DOHH2 (cell line): Measurements from ENCODE around the gene IST1.

Experiments used
- H3F3A ChIP-seq: fragments of 200-600 bp; sonication (generic), shearing (Covaris generic); 2 replicates; pipeline ENCODE4 v1.6.0; 2016; ENCODE audit warnings: antibody characterized with exemption, mild to moderate bottlenecking; ENCODE audit not compliant: control insufficient read depth, insufficient read depth
- H3K27ac ChIP-seq: fragments of 200-600 bp; sonication (generic); 2 replicates; pipeline ENCODE4 v1.5.1; 2014; ENCODE audit warnings: low read depth, mild to moderate bottlenecking, low read length, moderate library complexity
- H3K27me3 ChIP-seq: fragments of 200-600 bp; sonication (generic); 2 replicates; pipeline ENCODE4 v1.6.1; 2014; ENCODE audit warnings: mild to moderate bottlenecking, low read length, mixed read lengths; ENCODE audit not compliant: control insufficient read depth
- H3K36me3 ChIP-seq: fragments of 200-600 bp; sonication (generic); 2 replicates; pipeline ENCODE4 v1.6.1; 2014; ENCODE audit warnings: mild to moderate bottlenecking, low read length, moderate library complexity, mixed read lengths; ENCODE audit not compliant: control insufficient read depth
- H3K4me1 ChIP-seq: fragments of 200-600 bp; sonication (generic); 2 replicates; pipeline ENCODE4 v1.6.1; 2014; ENCODE audit warnings: mild to moderate bottlenecking, low read length, mixed read lengths; ENCODE audit not compliant: control insufficient read depth
- H3K4me2 ChIP-seq: fragments of 200-600 bp; sonication (generic); 2 replicates; pipeline ENCODE4 v1.6.0; 2014; ENCODE audit warnings: mild to moderate bottlenecking, low read length, moderate library complexity
- H3K4me3 ChIP-seq: fragments of 200-600 bp; sonication (generic); 2 replicates; pipeline ENCODE4 v1.5.1; 2014; ENCODE audit warnings: mild to moderate bottlenecking, low read length, mixed read lengths
- H3K79me2 ChIP-seq: fragments of 200-600 bp; sonication (generic); 2 replicates; pipeline ENCODE4 v1.6.1; 2014; ENCODE audit warnings: mild to moderate bottlenecking, low read length, mixed read lengths; ENCODE audit not compliant: control insufficient read depth
- H3K9me2 ChIP-seq: fragments of 200-600 bp; sonication (generic); replicated peaks from 2 replicates; pipeline ENCODE4 v1.6.1; 2014; ENCODE audit warnings: mild to moderate bottlenecking, low read length, mixed read lengths; ENCODE audit not compliant: control insufficient read depth
- H3K9me3 ChIP-seq: fragments of 200-600 bp; sonication (generic); 2 replicates; pipeline ENCODE4 v1.6.1; 2014; ENCODE audit warnings: antibody characterized with exemption, low read length, mixed read lengths; ENCODE audit not compliant: control insufficient read depth, insufficient read depth
- H4K20me1 ChIP-seq: fragments of 200-600 bp; sonication (generic); 2 replicates; pipeline ENCODE4 v1.6.0; 2014; ENCODE audit warnings: low read depth, mild to moderate bottlenecking, antibody characterized with exemption, low read length, moderate library complexity; ENCODE audit not compliant: control insufficient read depth, insufficient read depth
- CTCF ChIP-seq: fragments of 200-600 bp; sonication (generic); IDR thresholded peaks from one replicate; pipeline ENCODE4 v1.5.1; 2014; ENCODE audit warnings: antibody characterized with exemption, mild to moderate bottlenecking, low read depth, low read length; ENCODE audit not compliant: poor library complexity, severe bottlenecking
- EZH2phosphoT487 ChIP-seq: fragments of 200-600 bp; sonication (generic); IDR thresholded peaks from 2 replicates; pipeline ENCODE4 v1.6.1; 2017; ENCODE audit warnings: borderline replicate concordance, mild to moderate bottlenecking, antibody characterized with exemption, low read length, moderate library complexity, mixed read lengths

IST1 gene

GRCh38 chr16:71854369-71854948, 40.9 kb upstream of the IST1 start:
- Histone ChIP-seq H3K36me3 (peaks cover 68% of the 10 kb centered on the region), H3F3A (no peaks in the 10 kb centered on the region), H3K4me3 (no peak overlapping the region), H3K27ac (no peak overlapping the region), H3K79me2 (peaks cover 46% of the 10 kb centered on the region), H3K4me2 (no peak overlapping the region), H4K20me1 (peaks cover 21% of the 10 kb centered on the region), H3K9me3 (no peaks in the 10 kb centered on the region), H3K9me2 (no peaks in the 10 kb centered on the region), H3K27me3 (no peaks in the 10 kb centered on the region), H3K4me1 (peaks cover 24% of the 10 kb centered on the region)
- TF ChIP-seq CTCF (no peak), EZH2phosphoT487 (no peak)

- peaks cover 46% of the 10 kb centered on the region for H3K79me2 ChIP-seq
- H3K4me1 ChIP-seq, result peaks cover 24% of the 10 kb centered on the region
- H3K9me2 ChIP-seq, result no peaks in the 10 kb centered on the region
- H3K36me3 ChIP-seq, result peaks cover 59% of the 10 kb centered on the region
- peaks cover 21% of the 10 kb centered on the region for H4K20me1 ChIP-seq
- H3K4me3 ChIP-seq, result no peak overlapping the region
- H3F3A ChIP-seq, result no peaks in the 10 kb centered on the region
- H3K27ac ChIP-seq, result no peak overlapping the region
- TF ChIP-seq CTCF (no peak), EZH2phosphoT487 (no peak)
- no peaks in the 10 kb centered on the region for H3K9me3 ChIP-seq
- no peaks in the 10 kb centered on the region for H3K27me3 ChIP-seq
- no peak overlapping the region for H3K4me2 ChIP-seq
Measured at GRCh38 chr16:71855937-71856662, 39.2 kb upstream of the IST1 start.

- Histone ChIP-seq H3K27ac (no peak overlapping the region), H3K4me1 (no peaks in the 10 kb centered on the region; the same call in 1 of the 2 replicates), H3K4me2 (no peak overlapping the region), H3K79me2 (peaks cover 20% of the 10 kb centered on the region), H3F3A (no peaks in the 10 kb centered on the region), H3K27me3 (no peaks in the 10 kb centered on the region), H3K4me3 (no peak overlapping the region), H3K36me3 (peaks cover 38% of the 10 kb centered on the region), H3K9me3 (no peaks in the 10 kb centered on the region), H4K20me1 (peaks cover 10% of the 10 kb centered on the region), H3K9me2 (no peaks in the 10 kb centered on the region)
- TF ChIP-seq CTCF (no peak), EZH2phosphoT487 (no peak)
Measured at GRCh38 chr16:71859762-71860521, 35.4 kb upstream of the IST1 start.
